Stomach (tissue), 4 donors: Measurements from ENCODE around the gene FAM193A.

Experiments used
- CTCF ChIP-seq, 7 experiments: fragments of 450-650 bp in 4 of 7; fragments of 200-600 bp in 3 of 7; sonication (generic) in 3 of 7; IDR thresholded peaks; one replicate each; pipeline ENCODE4 v1.5.1; 2016 to 2019; ENCODE audit warnings: antibody characterized with exemption in 7 of 7, control low read depth in 2 of 7, mild to moderate bottlenecking in 1 of 7
- POLR2A ChIP-seq, 4 donors: fragments of 450-650 bp; IDR thresholded peaks; one replicate each; pipeline ENCODE4 v1.6.1; 2016; ENCODE audit warnings: antibody characterized with exemption in 4 of 4, control low read depth in 2 of 4, mild to moderate bottlenecking in 1 of 4, moderate library complexity in 1 of 4
- POLR2AphosphoS5 ChIP-seq, 3 donors: sonication (generic); formaldehyde crosslinking; IDR thresholded peaks; one replicate each; pipeline ENCODE4 v1.6.1; 2016; ENCODE audit warnings: antibody characterized with exemption in 3 of 3

DNA sequence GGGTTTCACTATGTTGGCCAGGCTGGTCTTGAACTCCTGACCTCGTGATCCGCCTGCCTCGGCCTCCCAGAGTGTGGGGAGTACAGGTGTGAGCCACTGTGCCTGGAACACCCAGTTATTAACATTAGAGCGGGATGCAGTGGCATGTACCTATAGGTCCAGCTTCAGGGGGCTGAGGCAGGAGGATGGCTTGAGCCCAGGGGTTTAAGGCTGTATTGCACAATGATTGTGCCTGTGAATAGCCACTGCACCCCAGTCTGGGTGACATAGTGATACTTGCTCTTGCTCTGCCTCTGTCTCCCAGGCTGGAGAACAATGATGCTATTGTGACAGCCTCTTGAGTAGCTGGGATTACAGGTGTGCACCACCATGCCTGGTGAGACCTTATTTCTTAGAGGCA lies 39.8 kb downstream of the FAM193A start:
- TF ChIP-seq CTCF (IDR thresholded peaks at IDR 0.05) (no peak), POLR2AphosphoS5 (IDR thresholded peaks at IDR 0.05) (no peak), POLR2A (IDR thresholded peaks at IDR 0.05) (no peak)
